Upper lobe of left lung (tissue), 6 donors: ENCODE data around the gene PRDX3. TPM values are rescaled to one million over a fixed set of nuclear protein-coding genes. Genes with fewer than 3 reads are reported as not detected.
"Not testable (repeated sequence)": the region's sequence is repeated elsewhere in the genome, so short reads cannot be mapped to it uniquely, and the experiment has no call there.

Experiments
- ATAC-seq, 2 donors: fragments of 200-7000 bp; cut with Tn5 transposase; one replicate each; pipeline ENCODE4 v1.9.1; 2022; ENCODE audit warnings: mild to moderate bottlenecking in 2 of 2, moderate library complexity in 2 of 2; ENCODE audit not compliant: low FRiP score in 2 of 2
- DNase-seq, 2 donors: peaks; one replicate each; pipeline ENCODE4 v3.0.0-alpha.2; 2019 to 2020
- H3K27ac ChIP-seq, 4 donors: fragments of 200-600 bp; sonication (generic); one replicate each; pipeline ENCODE4 v1.5.1; 2016 to 2019
- H3K27me3 ChIP-seq, 4 donors: fragments of 200-600 bp; sonication (generic); one replicate each; pipeline ENCODE4 v1.5.1; 2017 to 2019
- H3K36me3 ChIP-seq, 4 donors: fragments of 200-600 bp; sonication (generic); one replicate each; pipeline ENCODE4 v1.5.1; 2016 to 2019
- H3K4me1 ChIP-seq, 4 donors: fragments of 200-600 bp; sonication (generic); one replicate each; pipeline ENCODE4 v1.5.1; 2018 to 2019
- H3K4me3 ChIP-seq, 4 donors: fragments of 200-600 bp; sonication (generic); one replicate each; pipeline ENCODE4 v1.5.1; 2017 to 2019; ENCODE audit warnings: mild to moderate bottlenecking in 2 of 4, moderate library complexity in 1 of 4
- H3K9me3 ChIP-seq, 4 donors: fragments of 200-600 bp; sonication (generic); one replicate each; pipeline ENCODE4 v1.5.1; 2018 to 2019
- EP300 ChIP-seq, 4 donors: sonication (generic); formaldehyde crosslinking; IDR thresholded peaks; one replicate each; pipeline ENCODE4 v1.5.1; 2017; ENCODE audit warnings: antibody characterized with exemption in 4 of 4, control low read depth in 2 of 4
- POLR2A ChIP-seq, 4 donors: fragments of 450-650 bp; IDR thresholded peaks; one replicate each; pipeline ENCODE4 v1.5.1; 2016 to 2017; ENCODE audit warnings: antibody characterized with exemption in 4 of 4, mild to moderate bottlenecking in 2 of 4
- POLR2AphosphoS5 ChIP-seq, 2 donors: sonication (generic); formaldehyde crosslinking; IDR thresholded peaks; one replicate each; pipeline ENCODE4 v1.5.1; 2017; ENCODE audit warnings: antibody characterized with exemption in 2 of 2
- WGBS, 2 donors: methylation state at CpG; one replicate each; pipeline ENCODE4 v1.1.5; 2017 to 2018; 5-methylcytosine and 5-hydroxymethylcytosine counted together
- total RNA-seq, 6 donors: library from RNA; depleted of rRNA in 4 of 6; stranded (reverse); fragments of >200 nt in 4 of 6; gene quantifications; one replicate each; pipeline versions ENCODE4 v1.1.0 to v1.2.1, GENCODE V29; 2016 to 2021
- TF ChIP-seq, protein P1 (sequence below), 6 experiments: fragments of 450-650 bp in 4 of 6; fragments of 200-600 bp in 2 of 6; sonication (generic) in 2 of 6; IDR thresholded peaks; one replicate each; pipeline ENCODE4 v1.5.1; 2016 to 2019; ENCODE audit warnings: antibody characterized with exemption in 6 of 6
- donor health status: DM: no; HTN: no; CAD: no; lungs with moderate emphysema.
- donor health status: DM: no; HTN: yes; CAD: no; lungs with severe emphysema.

Gene PRDX3
- total RNA-seq, 6 donors from 2014 or later: 29.9 to 104 (median 85.1) TPM

GRCh38 chr10:119189811-119190282 lies 11.2 kb upstream of the PRDX3 start:
- DNase-seq (no peak), ATAC-seq (no peak)
- no peaks in the 10 kb centered on the region for H3K36me3 ChIP-seq
- H3K4me1 ChIP-seq: no peaks in the 10 kb centered on the region
- H3K9me3 ChIP-seq: no peaks in the 10 kb centered on the region
- no peak overlapping the region for H3K27ac ChIP-seq
- no peaks in the 10 kb centered on the region for H3K27me3 ChIP-seq
- TF ChIP-seq, protein P1, sequence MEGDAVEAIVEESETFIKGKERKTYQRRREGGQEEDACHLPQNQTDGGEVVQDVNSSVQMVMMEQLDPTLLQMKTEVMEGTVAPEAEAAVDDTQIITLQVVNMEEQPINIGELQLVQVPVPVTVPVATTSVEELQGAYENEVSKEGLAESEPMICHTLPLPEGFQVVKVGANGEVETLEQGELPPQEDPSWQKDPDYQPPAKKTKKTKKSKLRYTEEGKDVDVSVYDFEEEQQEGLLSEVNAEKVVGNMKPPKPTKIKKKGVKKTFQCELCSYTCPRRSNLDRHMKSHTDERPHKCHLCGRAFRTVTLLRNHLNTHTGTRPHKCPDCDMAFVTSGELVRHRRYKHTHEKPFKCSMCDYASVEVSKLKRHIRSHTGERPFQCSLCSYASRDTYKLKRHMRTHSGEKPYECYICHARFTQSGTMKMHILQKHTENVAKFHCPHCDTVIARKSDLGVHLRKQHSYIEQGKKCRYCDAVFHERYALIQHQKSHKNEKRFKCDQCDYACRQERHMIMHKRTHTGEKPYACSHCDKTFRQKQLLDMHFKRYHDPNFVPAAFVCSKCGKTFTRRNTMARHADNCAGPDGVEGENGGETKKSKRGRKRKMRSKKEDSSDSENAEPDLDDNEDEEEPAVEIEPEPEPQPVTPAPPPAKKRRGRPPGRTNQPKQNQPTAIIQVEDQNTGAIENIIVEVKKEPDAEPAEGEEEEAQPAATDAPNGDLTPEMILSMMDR (IDR thresholded peaks at IDR 0.05): no peak
- no peak for TF ChIP-seq POLR2A (IDR thresholded peaks at IDR 0.05)
- TF ChIP-seq POLR2AphosphoS5 (IDR thresholded peaks at IDR 0.05): no peak
- no peak for TF ChIP-seq EP300 (IDR thresholded peaks at IDR 0.05)
- 44 to 62% methylated on average over 3 of the region's 3 CpGs for WGBS, 2 donors
- no peak overlapping the region for H3K4me3 ChIP-seq

- Histone ChIP-seq H3K36me3 (no peaks in the 10 kb centered on the region), H3K4me1 (peaks cover 0 to 5% (median 4%) of the 10 kb centered on the region in 4 donors), H3K4me3 (no peak overlapping the region), H3K27ac (no peak overlapping the region), H3K27me3 (no peaks in the 10 kb centered on the region), H3K9me3 (no peaks in the 10 kb centered on the region)
- WGBS, 2 donors: 73 to 80% methylated on average over 9 of the region's 9 CpGs
- DNase-seq: no peak
- TF ChIP-seq EP300 (IDR thresholded peaks at IDR 0.05): no peak
- TF ChIP-seq POLR2A (IDR thresholded peaks at IDR 0.05): no peak
- no peak for TF ChIP-seq POLR2AphosphoS5 (IDR thresholded peaks at IDR 0.05)
- TF ChIP-seq, protein P1 (IDR thresholded peaks at IDR 0.05): no peak
- no peak for ATAC-seq
Measured at GRCh38 chr10:119183664-119184412, 5.2 kb upstream of the PRDX3 start.

DNA sequence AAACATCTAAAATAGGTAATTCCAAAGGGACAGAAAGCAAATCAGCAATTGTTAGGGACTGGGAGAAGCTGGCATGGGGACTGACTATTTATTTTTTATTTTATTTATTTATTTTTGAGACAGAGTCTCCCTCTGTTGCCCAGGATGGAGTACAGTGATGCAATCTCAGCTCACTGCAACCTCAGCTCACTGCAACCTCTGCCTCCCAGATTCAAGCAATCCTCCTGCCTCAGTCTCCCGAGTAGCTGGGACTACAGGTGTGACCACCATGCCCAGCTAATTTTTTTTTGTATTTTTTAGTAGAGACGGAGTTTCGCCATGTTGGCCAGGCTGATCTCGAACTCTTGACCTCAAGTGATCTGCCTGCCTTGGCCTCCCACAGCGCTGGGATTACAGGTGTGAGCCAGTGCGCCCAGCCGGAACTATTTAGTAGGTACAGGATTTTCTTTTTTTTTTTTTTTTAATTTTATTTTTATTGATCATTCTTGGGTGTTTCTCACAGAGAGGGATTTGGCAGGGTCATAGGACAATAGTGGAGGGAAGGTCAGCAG lies 2.3 kb upstream of the PRDX3 start:
- H3K27ac ChIP-seq, H3K27me3 ChIP-seq, H3K36me3 ChIP-seq, H3K9me3 ChIP-seq, DNase-seq, H3K4me3 ChIP-seq, ATAC-seq: not testable (repeated sequence)
- WGBS, 2 donors: 89 to 96% methylated on average over 7 of the region's 7 CpGs
- H3K4me1 ChIP-seq: peaks cover 8 to 21% (median 13%) of the 10 kb centered on the region in 4 donors

GRCh38 chr10:119177708-119178371 lies 772 bp downstream of the PRDX3 start:
- Histone ChIP-seq H3K27ac (peak overlapping the region; percentile 82 to 94 (median 86)), H3K4me3 (peak overlapping the region; percentile 60 to 87 (median 68)), H3K4me1 (peaks cover 8 to 21% (median 13%) of the 10 kb centered on the region in 4 donors), H3K36me3 (peaks cover 6 to 25% (median 14%) of the 10 kb centered on the region in 4 donors), H3K27me3 (no peaks in the 10 kb centered on the region), H3K9me3 (no peaks in the 10 kb centered on the region)
- 24% methylated on average over 20 to 21 of the region's 21 CpGs for WGBS, 2 donors
- DNase-seq (peak in 1 of 2 donors; percentile 23), ATAC-seq (peak; percentile 7 to 22)
- TF ChIP-seq, protein P1 (IDR thresholded peaks at IDR 0.05): no peak
- TF ChIP-seq POLR2A (IDR thresholded peaks at IDR 0.05) (no peak), POLR2AphosphoS5 (IDR thresholded peaks at IDR 0.05) (no peak), EP300 (IDR thresholded peaks at IDR 0.05) (no peak)

- Histone ChIP-seq H3K36me3 (peaks cover 19 to 41% (median 31%) of the 10 kb centered on the region in 4 donors), H3K4me1 (peaks cover 8 to 21% (median 13%) of the 10 kb centered on the region in 4 donors), H3K27ac (no peak overlapping the region), H3K4me3 (no peak overlapping the region), H3K9me3 (no peaks in the 10 kb centered on the region), H3K27me3 (no peaks in the 10 kb centered on the region)
- WGBS, 2 donors: 83 to 93% methylated on average over 6 of the region's 6 CpGs
- ATAC-seq (no peak), DNase-seq (no peak)
- TF ChIP-seq POLR2AphosphoS5 (IDR thresholded peaks at IDR 0.05) (no peak), POLR2A (IDR thresholded peaks at IDR 0.05) (no peak), EP300 (IDR thresholded peaks at IDR 0.05) (no peak)
Measured at GRCh38 chr10:119176166-119176565, 2.4 kb downstream of the PRDX3 start.
